Smooth muscle cell (in vitro differentiated cells): ENCODE measurements around the gene SELENON. TPM values are rescaled to one million over a fixed set of nuclear protein-coding genes. Genes with fewer than 3 reads are reported as not detected.
A peak's percentile ranks its signal among the peaks of the same experiment; 100 is the strongest.

Source experiments
- DNase-seq: peaks from one replicate; lab custom pipeline; 2025; ENCODE audit not compliant: unreplicated experiment; lab: John Stamatoyannopoulos, UW
- H2AFZ ChIP-seq: fragments of 200-600 bp; sonication (generic); 2 replicates; pipeline ENCODE4 v1.6.0; 2016; ENCODE audit warnings: antibody characterized with exemption, low read depth, mild to moderate bottlenecking
- H3F3A ChIP-seq: fragments of 200-600 bp; sonication (generic); 2 replicates; pipeline ENCODE4 v1.6.0; 2017; ENCODE audit warnings: antibody characterized with exemption, low read depth
- H3K27ac ChIP-seq: fragments of 200-600 bp; sonication (generic); 2 replicates; pipeline ENCODE4 v1.5.1; 2016; ENCODE audit warnings: low read depth, mild to moderate bottlenecking
- H3K27me3 ChIP-seq: fragments of 200-600 bp; sonication (generic); 2 replicates; pipeline ENCODE4 v1.6.1; 2016; ENCODE audit warnings: low read depth, mild to moderate bottlenecking
- H3K36me3 ChIP-seq: fragments of 200-600 bp; sonication (generic); 2 replicates; pipeline ENCODE4 v1.5.1; 2016; ENCODE audit warnings: low read depth
- H3K4me1 ChIP-seq: fragments of 200-600 bp; sonication (generic); 2 replicates; pipeline ENCODE4 v1.5.1; 2016; ENCODE audit warnings: low read depth
- H3K4me2 ChIP-seq: fragments of 200-600 bp; sonication (generic); 2 replicates; pipeline ENCODE4 v1.6.0; 2016; ENCODE audit warnings: mild to moderate bottlenecking
- H3K4me3 ChIP-seq: fragments of 200-600 bp; sonication (generic); 2 replicates; pipeline ENCODE4 v1.5.1; 2016; ENCODE audit warnings: mild to moderate bottlenecking
- H3K79me2 ChIP-seq: fragments of 200-600 bp; sonication (generic); 2 replicates; pipeline ENCODE4 v1.6.0; 2016; ENCODE audit warnings: low read depth, mild to moderate bottlenecking
- H3K9ac ChIP-seq: fragments of 200-600 bp; sonication (generic); 2 replicates; pipeline ENCODE4 v1.6.0; 2016; ENCODE audit warnings: low read depth
- H3K9me3 ChIP-seq: fragments of 200-600 bp; sonication (generic); replicated peaks from 2 replicates; pipeline ENCODE4 v1.5.1; 2016; ENCODE audit warnings: low read depth
- H4K20me1 ChIP-seq: fragments of 200-600 bp; sonication (generic); 2 replicates; pipeline ENCODE4 v1.6.0; 2016; ENCODE audit warnings: low read depth
- CTCF ChIP-seq: fragments of 200-600 bp; sonication (generic); IDR thresholded peaks from 2 replicates; pipeline ENCODE4 v1.5.1; 2017; ENCODE audit warnings: borderline replicate concordance, mild to moderate bottlenecking, antibody characterized with exemption; ENCODE audit not compliant: insufficient read depth, poor library complexity, severe bottlenecking
- WGBS: methylation state at CpG from one replicate; pipeline ENCODE4 v1.1.7; 2016; ENCODE audit warnings: low lambda C conversion rate; 5-methylcytosine and 5-hydroxymethylcytosine counted together
- polyA plus RNA-seq: library from polyadenylated mRNA; unstranded; fragments of >200 nt; fragmentation: Nextera tagmentation; extraction: Ambion mirVana; gene quantifications from 2 replicates; pipeline ENCODE4 v1.2.1, GENCODE V29; 2016
- total RNA-seq: library from RNA; depleted of rRNA; stranded (reverse); fragments of >200 nt; gene quantifications from 2 replicates; pipeline ENCODE4 v1.2.3, GENCODE V29; 2014

The SELENON gene, protein sequence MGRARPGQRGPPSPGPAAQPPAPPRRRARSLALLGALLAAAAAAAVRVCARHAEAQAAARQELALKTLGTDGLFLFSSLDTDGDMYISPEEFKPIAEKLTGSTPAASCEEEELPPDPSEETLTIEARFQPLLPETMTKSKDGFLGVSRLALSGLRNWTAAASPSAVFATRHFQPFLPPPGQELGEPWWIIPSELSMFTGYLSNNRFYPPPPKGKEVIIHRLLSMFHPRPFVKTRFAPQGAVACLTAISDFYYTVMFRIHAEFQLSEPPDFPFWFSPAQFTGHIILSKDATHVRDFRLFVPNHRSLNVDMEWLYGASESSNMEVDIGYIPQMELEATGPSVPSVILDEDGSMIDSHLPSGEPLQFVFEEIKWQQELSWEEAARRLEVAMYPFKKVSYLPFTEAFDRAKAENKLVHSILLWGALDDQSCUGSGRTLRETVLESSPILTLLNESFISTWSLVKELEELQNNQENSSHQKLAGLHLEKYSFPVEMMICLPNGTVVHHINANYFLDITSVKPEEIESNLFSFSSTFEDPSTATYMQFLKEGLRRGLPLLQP
- total RNA-seq, result 26.6 and 32.6 TPM in 2 replicates
- polyA plus RNA-seq, result 48.9 and 62.9 TPM in 2 replicates

DNA sequence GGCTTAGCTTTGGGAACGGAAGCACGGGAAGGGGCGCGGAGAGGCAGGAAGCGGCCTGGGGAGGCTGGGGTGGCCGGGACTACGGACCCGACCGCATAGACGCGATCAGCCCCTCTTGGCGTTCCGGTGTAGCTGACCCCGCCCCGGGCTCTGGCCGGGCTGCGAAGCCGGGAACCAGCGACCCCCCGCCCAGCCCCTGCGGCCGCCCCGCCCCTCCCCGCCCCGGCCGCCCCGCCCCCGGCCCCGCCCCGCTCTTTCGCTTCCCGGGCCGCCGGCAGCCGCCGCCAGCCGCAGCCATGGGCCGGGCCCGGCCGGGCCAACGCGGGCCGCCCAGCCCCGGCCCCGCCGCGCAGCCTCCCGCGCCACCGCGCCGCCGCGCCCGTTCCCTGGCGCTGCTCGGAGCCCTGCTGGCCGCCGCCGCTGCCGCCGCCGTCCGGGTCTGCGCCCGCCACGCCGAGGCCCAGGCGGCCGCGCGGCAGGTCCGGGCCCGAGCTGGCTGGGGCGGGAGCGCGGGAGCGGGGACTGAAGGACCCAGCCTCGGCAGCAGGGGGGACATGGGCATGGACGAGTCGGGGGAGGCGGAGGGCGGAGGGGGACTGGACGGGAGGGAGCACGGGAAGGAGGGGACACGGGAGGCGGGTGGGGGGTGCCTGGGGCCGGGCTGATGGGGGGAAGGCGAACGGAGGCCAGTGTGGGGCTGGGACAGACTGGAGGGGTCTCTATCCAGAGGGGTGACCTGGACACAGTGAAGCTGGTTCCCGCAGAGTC, at the start of gene SELENON:
Gene SELENON (plus strand): TSS at position 259 of the 768 bp plus-strand sequence. CDS start 38 bp downstream, at position 297.
- no peak for TF ChIP-seq CTCF
- no peaks in the 10 kb centered on the region for H3K9me3 ChIP-seq
- peaks cover 18% of the 10 kb centered on the region for H3K4me1 ChIP-seq
- peak; percentile 12 for DNase-seq
- H3K79me2 ChIP-seq, result peaks cover 13% of the 10 kb centered on the region
- H3K36me3 ChIP-seq, result no peaks in the 10 kb centered on the region
- peaks cover 9% of the 10 kb centered on the region for H3F3A ChIP-seq
- 2% methylated on average over 16 of the region's 91 CpGs for WGBS
- H3K4me2 ChIP-seq, result peak within 1 kb of the TSS; percentile 97
- H3K27ac ChIP-seq, result no peak within 1 kb of the TSS
- peak within 1 kb of the TSS; percentile 60 for H3K4me3 ChIP-seq
- H3K9ac ChIP-seq, result no peak within 1 kb of the TSS
- H3K27me3 ChIP-seq, result no peaks in the 10 kb centered on the region
- peaks cover 17% of the 10 kb centered on the region for H4K20me1 ChIP-seq
- peak within 1 kb of the TSS; percentile 74 for H2AFZ ChIP-seq

GRCh38 chr1:25750923-25751605, 48.9 kb upstream of the SELENON start:
- no peaks in the 10 kb centered on the region for H3K79me2 ChIP-seq
- no peak for TF ChIP-seq CTCF
- H3K9me3 ChIP-seq, result no peaks in the 10 kb centered on the region
- no peak overlapping the region for H2AFZ ChIP-seq
- H3K4me2 ChIP-seq, result no peak overlapping the region
- H3K27me3 ChIP-seq, result peaks cover 3% of the 10 kb centered on the region
- DNase-seq, result no peak
- no peaks in the 10 kb centered on the region for H3F3A ChIP-seq
- H4K20me1 ChIP-seq, result no peaks in the 10 kb centered on the region
- no peak overlapping the region for H3K9ac ChIP-seq
- no peaks in the 10 kb centered on the region for H3K4me1 ChIP-seq
- 92% methylated on average over 6 of the region's 6 CpGs for WGBS
- H3K36me3 ChIP-seq, result no peaks in the 10 kb centered on the region
- H3K4me3 ChIP-seq, result no peak overlapping the region
- H3K27ac ChIP-seq, result no peak overlapping the region

- Histone ChIP-seq H3K4me3 (no peak overlapping the region), H3K9ac (no peak overlapping the region), H3F3A (no peaks in the 10 kb centered on the region), H3K9me3 (no peaks in the 10 kb centered on the region), H2AFZ (no peak overlapping the region), H3K27ac (no peak overlapping the region), H3K27me3 (peaks cover 19% of the 10 kb centered on the region), H3K4me2 (no peak overlapping the region), H3K4me1 (peaks cover 5% of the 10 kb centered on the region), H3K36me3 (no peaks in the 10 kb centered on the region), H3K79me2 (no peaks in the 10 kb centered on the region), H4K20me1 (no peaks in the 10 kb centered on the region)
- DNase-seq, result no peak
- TF ChIP-seq CTCF, result no peak
- WGBS, result 92% methylated on average over 17 of the region's 17 CpGs
Measured at GRCh38 chr1:25754470-25755181, 45.4 kb upstream of the SELENON start.
